NB4 (cell line): ENCODE data around the gene RAI14.

Experiments used
- CTCF ChIP-seq: IDR thresholded peaks from one replicate; pipeline ENCODE4 v1.5.1; 2012; ENCODE audit warnings: low read depth, low read length
- MAX ChIP-seq: IDR thresholded peaks from 2 replicates; pipeline ENCODE4 v1.6.1; 2011; ENCODE audit warnings: low read depth, low read length
- MYC ChIP-seq: IDR thresholded peaks from 2 replicates; pipeline ENCODE4 v1.6.1; 2011; ENCODE audit warnings: low read depth, low read length
- POLR2A ChIP-seq: IDR thresholded peaks from 2 replicates; pipeline ENCODE4 v1.6.1; 2011; ENCODE audit warnings: mild to moderate bottlenecking; ENCODE audit not compliant: insufficient read length; ENCODE audit errors: extremely low read depth

GRCh38 chr5:34822956-34823715, 167.0 kb downstream of the RAI14 start:
- TF ChIP-seq POLR2A (no peak), CTCF (no peak), MAX (no peak), MYC (no peak)
